ENCODE data around the gene FBXO21. TPM values are rescaled to one million over a fixed set of nuclear protein-coding genes. Genes with fewer than 3 reads are reported as not detected.

FBXO21 gene
- total and polyA plus RNA-seq, 2 of the 4 experiments (the other 2 are of a cell fraction): 43.6 to 56.6 TPM

GRCh38 chr12:117193903-117194302, 3.6 kb upstream of the FBXO21 start:
- Histone ChIP-seq H3K9me3 (ENCODE audit: control insufficient read depth, insufficient read depth, low read length) (no peaks in the 10 kb centered on the region), H3K9ac (ENCODE audit: low read depth, low read length) (no peak overlapping the region), H4K8ac (ENCODE audit: low read depth in 2 of 2, low read length in 2 of 2) (no peak overlapping the region), H3K4me1 (ENCODE audit: control insufficient read depth, insufficient read depth, low read length) (no peaks in the 10 kb centered on the region), H4K91ac (ENCODE audit: insufficient read depth, low read depth, low read length) (no peak overlapping the region), H3K23ac (ENCODE audit: low read depth, low read length) (no peak overlapping the region), H3K9me1 (ENCODE audit: insufficient read depth, low read length) (no peaks in the 10 kb centered on the region), H2AK5ac (ENCODE audit: low read depth, low read length) (no peak overlapping the region), H3K36me3 (ENCODE audit: control insufficient read depth, insufficient read depth, low read length) (no peaks in the 10 kb centered on the region), H2BK20ac (ENCODE audit: low read depth, low read length) (no peak overlapping the region), H4K5ac (ENCODE audit: low read depth, low read length) (no peak overlapping the region), H3K79me1 (ENCODE audit: low read depth in 1 of 2, low read length in 2 of 2) (peaks cover 8 to 9% of the 10 kb centered on the region in 2 experiments), H3K27ac (ENCODE audit: insufficient read depth, low read length) (no peak overlapping the region), H3K4me3 (ENCODE audit: insufficient read depth, low read depth, low read length) (no peak overlapping the region), H4K20me1 (ENCODE audit: insufficient read depth, low read length) (peaks cover 6% of the 10 kb centered on the region; the same call in 1 of the 2 replicates), H3K27me3 (ENCODE audit: control insufficient read depth, insufficient read depth, low read length) (peaks cover 2% of the 10 kb centered on the region), H2AK9ac (replicated peaks; ENCODE audit: low read depth, low read length, poor library complexity) (no peak overlapping the region), H3K4ac (ENCODE audit: low read depth, low read length) (no peak overlapping the region), H3K56ac (ENCODE audit: extremely low read depth, insufficient read depth, low read length) (no peak overlapping the region), H3K4me2 (ENCODE audit: low read depth, low read length) (no peak overlapping the region), H2BK5ac (ENCODE audit: low read depth, low read length, poor library complexity, severe bottlenecking) (no peak overlapping the region), H2AFZ (replicated peaks; ENCODE audit: low read length, poor library complexity) (no peak overlapping the region), H3K18ac (ENCODE audit: low read depth, low read length) (no peak overlapping the region), H2BK120ac (ENCODE audit: low read depth, low read length) (no peak overlapping the region), H2BK15ac (ENCODE audit: low read depth, low read length) (no peak overlapping the region), H3K14ac (replicated peaks; ENCODE audit: low read depth, low read length) (no peak overlapping the region)
- CTCF ChIA-PET: no interaction called here
- intact Hi-C loops (cut with micrococcal nuclease): no loop called here
- WGBS, 2 experiments (ENCODE audit: extremely low coverage in 2 of 2, insufficient read length in 1 of 2): no CpG with 5 or more reads among the region's 3 CpGs
- dilution Hi-C loops (cut with HindIII; ENCODE audit: low sequenced_read_pairs, unreplicated experiment): no loop called here
- in situ Hi-C loops (cut with MboI; ENCODE audit: low sequenced_read_pairs): no loop called here
- no peak for DNase-seq
- POLR2A ChIA-PET (ENCODE audit: unreplicated experiment): no interaction called here
- no peak for TF ChIP-seq MAZ (IDR thresholded peaks at IDR 0.05; ENCODE audit: borderline replicate concordance, low read depth, low read length)
- TF ChIP-seq BHLHE40 (IDR thresholded peaks at IDR 0.05; ENCODE audit: low read depth, low read length): no peak
- no peak for TF ChIP-seq SMC3 (IDR thresholded peaks at IDR 0.05; ENCODE audit: low read depth, low read length)
- TF ChIP-seq CEBPB (IDR thresholded peaks at IDR 0.05; ENCODE audit: low read depth, low read length): no peak
- TF ChIP-seq, protein P1, sequence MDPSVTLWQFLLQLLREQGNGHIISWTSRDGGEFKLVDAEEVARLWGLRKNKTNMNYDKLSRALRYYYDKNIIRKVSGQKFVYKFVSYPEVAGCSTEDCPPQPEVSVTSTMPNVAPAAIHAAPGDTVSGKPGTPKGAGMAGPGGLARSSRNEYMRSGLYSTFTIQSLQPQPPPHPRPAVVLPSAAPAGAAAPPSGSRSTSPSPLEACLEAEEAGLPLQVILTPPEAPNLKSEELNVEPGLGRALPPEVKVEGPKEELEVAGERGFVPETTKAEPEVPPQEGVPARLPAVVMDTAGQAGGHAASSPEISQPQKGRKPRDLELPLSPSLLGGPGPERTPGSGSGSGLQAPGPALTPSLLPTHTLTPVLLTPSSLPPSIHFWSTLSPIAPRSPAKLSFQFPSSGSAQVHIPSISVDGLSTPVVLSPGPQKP (IDR thresholded peaks at IDR 0.05; ENCODE audit: borderline replicate concordance, low read depth, low read length): no peak
- no peak for TF ChIP-seq POLR2A (IDR thresholded peaks at IDR 0.05; ENCODE audit: low read depth, low read length)
- TF ChIP-seq MXI1 (IDR thresholded peaks at IDR 0.05; ENCODE audit: borderline replicate concordance, low read depth, low read length): no peak
- TF ChIP-seq RAD21 (IDR thresholded peaks at IDR 0.05; ENCODE audit: low read length): no peak
- TF ChIP-seq CTCF (conservative IDR thresholded peaks at IDR 0.05; ENCODE audit: low read depth, low read length): no peak
- no peak for TF ChIP-seq MAFK (IDR thresholded peaks at IDR 0.05; ENCODE audit: low read depth, low read length)
- TF ChIP-seq FOS (IDR thresholded peaks at IDR 0.05; ENCODE audit: low read depth, low read length): no peak
- TF ChIP-seq RCOR1 (IDR thresholded peaks at IDR 0.05; ENCODE audit: insufficient replicate concordance, low read length): no peak
- no peak for TF ChIP-seq RFX5 (IDR thresholded peaks at IDR 0.05; ENCODE audit: low read depth, low read length)
- no peak for TF ChIP-seq CHD1 (IDR thresholded peaks at IDR 0.05; ENCODE audit: low read depth, low read length)
- TF ChIP-seq USF2 (IDR thresholded peaks at IDR 0.05; ENCODE audit: low read depth, low read length): no peak
- TF ChIP-seq NFE2L2 (IDR thresholded peaks at IDR 0.05; ENCODE audit: low read depth, low read length): no peak
- no TSS peak for BruUV-seq (replicated peaks)
- no peak for ATAC-seq (ENCODE audit: low read depth)
